ENCODE measurements around the gene ENTREP3. TPM values are rescaled to one million over a fixed set of nuclear protein-coding genes. Genes with fewer than 3 reads are reported as not detected.
A peak's percentile ranks its signal among the peaks of the same experiment; 100 is the strongest.

The ENTREP3 gene
- total RNA-seq, 1 experiment from 2014 or later: 69.9 TPM

- no peak overlapping the region for H3K27ac ChIP-seq (ENCODE audit: low read depth, low read length)
- H3K4me3 ChIP-seq (replicated peaks in 1 of 2; ENCODE audit: low read depth in 1 of 2, low read length in 2 of 2): peak overlapping the region; percentile 69 to 74; a peak in 3 of 4 replicates
- no peaks in the 10 kb centered on the region for H4K20me1 ChIP-seq (ENCODE audit: insufficient read depth)
- H3K9me3 ChIP-seq (ENCODE audit: control insufficient read depth in 1 of 2, insufficient read depth in 1 of 2, low read depth in 1 of 2, low read length in 2 of 2): no peaks in the 10 kb centered on the region
- POLR2A ChIA-PET: interaction anchor here (1.6 to 1.7 kb wide), 2 partner anchors 16 to 49 kb away, joined by 7 read pairs; no protein-coding TSS in a partner anchor
- RAD21 ChIA-PET (ENCODE audit: low non-redundant PET in 1 of 2, low total read pairs in 2 of 2, uncharacterized antibody in 2 of 2, unreplicated experiment in 2 of 2): no interaction called here
- H3K9me2 ChIP-seq (ENCODE audit: insufficient read depth): no peaks in the 10 kb centered on the region
- H3K4me2 ChIP-seq (ENCODE audit: low read length): peak overlapping the region; percentile 76
- no peak overlapping the region for H2AFZ ChIP-seq (ENCODE audit: low read depth, low read length, poor library complexity, severe bottlenecking)
- ATAC-seq (no peak), DNase-seq (ENCODE audit: low read depth, low spot score) (no peak)
- H3K9ac ChIP-seq (ENCODE audit: low read length): peak overlapping the region; percentile 80; the same call in 1 of the 2 replicates
- CTCF ChIA-PET: interaction anchor here (1.4 kb wide), 1 partner anchor 70 kb away, joined by 5 read pairs; the partner anchor contains the start of gene KRTCAP2
- TF ChIP-seq CBX3 (IDR thresholded peaks at IDR 0.05; ENCODE audit: low read depth) (no peak), CEBPB (IDR thresholded peaks at IDR 0.05; ENCODE audit: low read depth) (no peak), POLR2AphosphoS5 (IDR thresholded peaks at IDR 0.05; ENCODE audit: low read depth, low read length) (no peak), SIN3A (IDR thresholded peaks at IDR 0.05; ENCODE audit: low read depth) (no peak), ZFX (IDR thresholded peaks at IDR 0.05) (no peak), EGR1 (IDR thresholded peaks at IDR 0.05; ENCODE audit: low read depth) (no peak), ATF3 (IDR thresholded peaks at IDR 0.05) (no peak), ELF1 (IDR thresholded peaks at IDR 0.05; ENCODE audit: borderline replicate concordance, low read depth) (no peak), TCF7L2 (IDR thresholded peaks at IDR 0.05; ENCODE audit: borderline replicate concordance, extremely low read depth, insufficient read depth, insufficient read length) (no peak), ZNF274 (IDR thresholded peaks at IDR 0.05; ENCODE audit: low read depth, low read length) (no peak), EZH2 (IDR thresholded peaks at IDR 0.05) (no peak), EZH2phosphoT487 (IDR thresholded peaks at IDR 0.05; ENCODE audit: borderline replicate concordance) (no peak), SRF (IDR thresholded peaks at IDR 0.05; ENCODE audit: low read depth) (no peak)
- TF ChIP-seq, protein P1, sequence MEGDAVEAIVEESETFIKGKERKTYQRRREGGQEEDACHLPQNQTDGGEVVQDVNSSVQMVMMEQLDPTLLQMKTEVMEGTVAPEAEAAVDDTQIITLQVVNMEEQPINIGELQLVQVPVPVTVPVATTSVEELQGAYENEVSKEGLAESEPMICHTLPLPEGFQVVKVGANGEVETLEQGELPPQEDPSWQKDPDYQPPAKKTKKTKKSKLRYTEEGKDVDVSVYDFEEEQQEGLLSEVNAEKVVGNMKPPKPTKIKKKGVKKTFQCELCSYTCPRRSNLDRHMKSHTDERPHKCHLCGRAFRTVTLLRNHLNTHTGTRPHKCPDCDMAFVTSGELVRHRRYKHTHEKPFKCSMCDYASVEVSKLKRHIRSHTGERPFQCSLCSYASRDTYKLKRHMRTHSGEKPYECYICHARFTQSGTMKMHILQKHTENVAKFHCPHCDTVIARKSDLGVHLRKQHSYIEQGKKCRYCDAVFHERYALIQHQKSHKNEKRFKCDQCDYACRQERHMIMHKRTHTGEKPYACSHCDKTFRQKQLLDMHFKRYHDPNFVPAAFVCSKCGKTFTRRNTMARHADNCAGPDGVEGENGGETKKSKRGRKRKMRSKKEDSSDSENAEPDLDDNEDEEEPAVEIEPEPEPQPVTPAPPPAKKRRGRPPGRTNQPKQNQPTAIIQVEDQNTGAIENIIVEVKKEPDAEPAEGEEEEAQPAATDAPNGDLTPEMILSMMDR (IDR thresholded peaks at IDR 0.05 in 2 of 3, conservative IDR thresholded peaks at IDR 0.05 in 1 of 3; ENCODE audit: borderline replicate concordance in 1 of 3, insufficient read depth in 1 of 3, low read depth in 2 of 3, low read length in 2 of 3): no peak
- TF ChIP-seq, protein P2, sequence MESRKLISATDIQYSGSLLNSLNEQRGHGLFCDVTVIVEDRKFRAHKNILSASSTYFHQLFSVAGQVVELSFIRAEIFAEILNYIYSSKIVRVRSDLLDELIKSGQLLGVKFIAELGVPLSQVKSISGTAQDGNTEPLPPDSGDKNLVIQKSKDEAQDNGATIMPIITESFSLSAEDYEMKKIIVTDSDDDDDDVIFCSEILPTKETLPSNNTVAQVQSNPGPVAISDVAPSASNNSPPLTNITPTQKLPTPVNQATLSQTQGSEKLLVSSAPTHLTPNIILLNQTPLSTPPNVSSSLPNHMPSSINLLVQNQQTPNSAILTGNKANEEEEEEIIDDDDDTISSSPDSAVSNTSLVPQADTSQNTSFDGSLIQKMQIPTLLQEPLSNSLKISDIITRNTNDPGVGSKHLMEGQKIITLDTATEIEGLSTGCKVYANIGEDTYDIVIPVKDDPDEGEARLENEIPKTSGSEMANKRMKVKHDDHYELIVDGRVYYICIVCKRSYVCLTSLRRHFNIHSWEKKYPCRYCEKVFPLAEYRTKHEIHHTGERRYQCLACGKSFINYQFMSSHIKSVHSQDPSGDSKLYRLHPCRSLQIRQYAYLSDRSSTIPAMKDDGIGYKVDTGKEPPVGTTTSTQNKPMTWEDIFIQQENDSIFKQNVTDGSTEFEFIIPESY (IDR thresholded peaks at IDR 0.05; ENCODE audit: extremely low read depth, insufficient replicate concordance, low read length): no peak
- H3K79me2 ChIP-seq (ENCODE audit: insufficient read depth, low read length): no peaks in the 10 kb centered on the region
- H3K27me3 ChIP-seq (ENCODE audit: insufficient read depth, low read length): no peaks in the 10 kb centered on the region
- peaks cover 0 to 2% of the 10 kb centered on the region in 2 experiments; a peak in 3 of 4 replicates for H3K36me3 ChIP-seq (ENCODE audit: control insufficient read depth in 1 of 2, insufficient read depth in 2 of 2, low read length in 2 of 2)
- peaks cover 16 to 46% of the 10 kb centered on the region in 2 experiments for H3K4me1 ChIP-seq (ENCODE audit: control insufficient read depth in 1 of 2, insufficient read depth in 2 of 2, low read length in 2 of 2)
- no TSS peak for BruUV-seq (replicated peaks)
- intact Hi-C loops (cut with micrococcal nuclease): loop anchor here (5.0 kb wide), 1 partner anchor 36 kb away; the partner anchor contains the start of genes MTX1 and THBS3
Measured at GRCh38 chr1:155242805-155243358, 12.4 kb downstream of the ENTREP3 start.

Measured in HCT116 (cell line).